NCI-H2196 (cell line): ENCODE measurements around the gene BAIAP2L1.

ENCODE experiments used
- DNase-seq: peaks from one replicate; lab custom pipeline; 2025; ENCODE audit not compliant: unreplicated experiment; lab: John Stamatoyannopoulos, UW

Gene BAIAP2L1

GRCh38 chr7:98360221-98361130 is 40.4 kb downstream of the BAIAP2L1 start:
- no peak for DNase-seq

- no peak for DNase-seq
Measured at GRCh38 chr7:98359395-98359794, 41.5 kb downstream of the BAIAP2L1 start.

- no peak for DNase-seq
Measured at GRCh38 chr7:98358706-98359105, 42.2 kb downstream of the BAIAP2L1 start.

GRCh38 chr7:98357751-98358161 is 43.1 kb downstream of the BAIAP2L1 start:
- DNase-seq: no peak

- DNase-seq: no peak
Measured at GRCh38 chr7:98355250-98355538, 45.7 kb downstream of the BAIAP2L1 start.

- DNase-seq: no peak
Measured at GRCh38 chr7:98354511-98355249, 46.2 kb downstream of the BAIAP2L1 start.

- no peak for DNase-seq
Measured at GRCh38 chr7:98354052-98354451, 46.8 kb downstream of the BAIAP2L1 start.

GRCh38 chr7:98352621-98353020 is 48.3 kb downstream of the BAIAP2L1 start:
- DNase-seq: no peak

GRCh38 chr7:98351136-98351535 is 49.8 kb downstream of the BAIAP2L1 start:
- DNase-seq: no peak

- DNase-seq: no peak
Measured at GRCh38 chr7:98348726-98349474, 52.0 kb downstream of the BAIAP2L1 start.

- DNase-seq: no peak
Measured at GRCh38 chr7:98346515-98347069, 54.3 kb downstream of the BAIAP2L1 start.

- DNase-seq: no peak
Measured at GRCh38 chr7:98341106-98341505, 59.8 kb downstream of the BAIAP2L1 start.

GRCh38 chr7:98339043-98339442 is 61.8 kb downstream of the BAIAP2L1 start:
- no peak for DNase-seq

GRCh38 chr7:98338441-98338840 is 62.4 kb downstream of the BAIAP2L1 start:
- DNase-seq: no peak

GRCh38 chr7:98335411-98335977 is 65.4 kb downstream of the BAIAP2L1 start:
- no peak for DNase-seq

GRCh38 chr7:98334081-98334480 is 66.8 kb downstream of the BAIAP2L1 start:
- DNase-seq: no peak

GRCh38 chr7:98330926-98331529 is 69.9 kb downstream of the BAIAP2L1 start:
- DNase-seq: no peak

GRCh38 chr7:98329791-98330373 is 71.0 kb downstream of the BAIAP2L1 start:
- no peak for DNase-seq

GRCh38 chr7:98329100-98329790 is 71.6 kb downstream of the BAIAP2L1 start:
- no peak for DNase-seq

GRCh38 chr7:98324782-98325181 is 76.1 kb downstream of the BAIAP2L1 start:
- DNase-seq: no peak
